NB4 (cell line): ENCODE measurements around the gene GRIK3.

Experiments
- MYC ChIP-seq: IDR thresholded peaks from 2 replicates; pipeline ENCODE4 v1.6.1; 2011; ENCODE audit warnings: low read depth, low read length
- POLR2A ChIP-seq: IDR thresholded peaks from 2 replicates; pipeline ENCODE4 v1.6.1; 2011; ENCODE audit warnings: mild to moderate bottlenecking; ENCODE audit not compliant: insufficient read length; ENCODE audit errors: extremely low read depth

DNA sequence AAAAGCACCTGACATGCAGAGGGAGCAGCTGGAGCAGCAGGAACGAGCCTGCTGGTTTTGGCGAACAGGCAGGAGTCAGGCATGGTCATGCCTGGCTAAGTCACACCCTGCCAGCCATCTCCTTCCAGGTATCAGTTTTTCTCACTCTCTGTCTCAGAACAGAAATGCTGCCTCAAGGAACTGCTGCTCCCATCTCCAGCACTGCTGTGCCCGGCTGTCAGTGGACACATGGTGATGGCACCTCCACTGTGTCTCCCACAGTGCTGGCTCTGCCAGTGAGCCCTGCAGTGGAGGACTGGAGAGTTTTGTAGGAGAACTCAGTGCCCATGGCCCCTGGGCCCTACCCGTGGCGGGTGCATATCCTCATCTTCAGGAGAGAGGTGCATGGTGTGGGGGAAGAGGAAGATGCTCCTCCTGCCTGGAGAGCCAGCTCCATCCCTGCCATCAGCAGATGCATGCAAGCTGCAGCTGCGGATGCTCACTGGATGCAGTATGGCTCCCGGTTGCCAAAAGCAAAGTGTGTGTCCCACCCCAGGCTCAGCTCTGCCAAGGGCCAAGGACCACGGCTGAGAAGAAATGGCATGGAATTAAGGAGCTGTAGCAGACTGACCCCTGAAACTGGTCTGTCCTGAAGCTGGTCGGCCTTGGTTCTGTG, 114.7 kb downstream of the GRIK3 start:
- TF ChIP-seq MYC (no peak), POLR2A (no peak)
